GM12878 (cell line): ENCODE measurements around the gene B3GNT2. TPM values are rescaled to one million over a fixed set of nuclear protein-coding genes. Genes with fewer than 3 reads are reported as not detected.

Experiments used
- ATAC-seq: fragments of 200-7000 bp; cut with Tn5 transposase; 3 replicates; pipeline ENCODE4 v1.9.1; 2020; ENCODE audit warnings: mild to moderate bottlenecking, moderate library complexity
- BruUV-seq: library from RNA; stranded (reverse); fragments of 400-500 nt; replicated peaks from 2 replicates; lab custom pipeline; 2021; lab: Mats Ljungman, UMichigan
- CTCF ChIA-PET: fragments of 300-600 bp; sonication (Branson Sonifier 250); formaldehyde crosslinking; extraction: SDS; loops from one replicate; lab custom pipeline; 2021; ENCODE audit warnings: inconsistent platforms; lab: Yijun Ruan, JAX
- POLR2A ChIA-PET: fragments of 350-600 bp; formaldehyde crosslinking; extraction: SDS; loops from one replicate; lab custom pipeline; 2021; ENCODE audit warnings: inconsistent platforms; lab: Charles Lee
- RAD21 ChIA-PET: fragments of 300-600 bp; sonication (Branson Sonifier 250); formaldehyde crosslinking; loops from one replicate; lab custom pipeline; 2023; ENCODE audit warnings: antibody characterized with exemption; ENCODE audit not compliant: unreplicated experiment; lab: Charles Lee
- SMC1A ChIA-PET: fragments of 300-600 bp; sonication (Branson Sonifier 250); formaldehyde crosslinking; loops from one replicate; lab custom pipeline; 2023; ENCODE audit not compliant: unreplicated experiment, uncharacterized antibody; lab: Charles Lee
- DNase-seq: peaks from one replicate; pipeline ENCODE4 v3.0.0-alpha.2; 2011; ENCODE audit warnings: low read depth, low spot score
- FAIRE-seq: peaks from 3 replicates; lab custom pipeline; 2011; peaks lifted over from hg19 to GRCh38; lab: Jason Lieb, UNC
- H2AFZ ChIP-seq: 2 replicates; pipeline ENCODE4 v1.6.0; 2011; ENCODE audit warnings: low read depth, low read length, control low read depth; ENCODE audit not compliant: control insufficient read depth
- H3K27ac ChIP-seq: 2 replicates; pipeline ENCODE4 v1.5.1; 2011; ENCODE audit warnings: control low read depth; ENCODE audit not compliant: control insufficient read depth, insufficient read depth
- H3K27me3 ChIP-seq, 2 experiments: replicated peaks in 1 of 2; 2 replicates each; pipeline versions ENCODE4 v1.6.0 to v1.6.1; 2011; ENCODE audit warnings: low read length in 1 of 2; ENCODE audit not compliant: control insufficient read depth in 2 of 2, insufficient read depth in 2 of 2
- H3K36me3 ChIP-seq, 2 experiments: 2 replicates each; pipeline ENCODE4 v1.5.1; 2011; ENCODE audit warnings: low read length in 1 of 2; ENCODE audit not compliant: control insufficient read depth in 2 of 2, insufficient read depth in 2 of 2
- H3K4me1 ChIP-seq: 2 replicates; pipeline ENCODE4 v1.6.1; 2011; ENCODE audit warnings: mild to moderate bottlenecking, low read length, moderate library complexity, mixed read lengths; ENCODE audit not compliant: control insufficient read depth, insufficient read depth
- H3K4me2 ChIP-seq: 2 replicates; pipeline ENCODE4 v1.6.0; 2011; ENCODE audit warnings: control low read depth; ENCODE audit not compliant: control insufficient read depth, insufficient read depth
- H3K4me3 ChIP-seq: fragments of 200-600 bp; sonication (generic); 2 replicates; pipeline ENCODE4 v1.5.1; 2016
- H3K79me2 ChIP-seq: 2 replicates; pipeline ENCODE4 v1.6.0; 2011; ENCODE audit warnings: low read length; ENCODE audit not compliant: control insufficient read depth, insufficient read depth
- H3K9ac ChIP-seq: 2 replicates; pipeline ENCODE4 v1.8.0; 2011; ENCODE audit warnings: low read length, control low read depth, mixed read lengths; ENCODE audit not compliant: control insufficient read depth, insufficient read depth
- H3K9me3 ChIP-seq: replicated peaks from 3 replicates; pipeline ENCODE4 v1.5.1; 2011; ENCODE audit warnings: mild to moderate bottlenecking, low read length; ENCODE audit not compliant: control insufficient read depth, insufficient read depth
- H4K20me1 ChIP-seq: 2 replicates; pipeline ENCODE4 v1.6.0; 2011; ENCODE audit not compliant: control insufficient read depth, insufficient read depth
- BRCA1 ChIP-seq: IDR thresholded peaks from 2 replicates; pipeline ENCODE4 v1.6.1; 2011; ENCODE audit warnings: low read depth, low read length, improper control_type of control experiment
- CBFB ChIP-seq: IDR thresholded peaks from 2 replicates; pipeline ENCODE4 v1.6.1; 2016; ENCODE audit warnings: antibody characterized with exemption, low read depth
- E2F4 ChIP-seq: IDR thresholded peaks from 2 replicates; pipeline ENCODE4 v1.6.1; 2012; ENCODE audit warnings: low read depth, low read length, improper control_type of control experiment
- EGR1 ChIP-seq, 2 experiments: IDR thresholded peaks; 1 replicate in 1 of 2; 2 replicates in 1 of 2; pipeline ENCODE4 v1.6.1; 2011 to 2012; ENCODE audit warnings: low read depth in 2 of 2, low read length in 2 of 2, borderline replicate concordance in 1 of 2, mild to moderate bottlenecking in 1 of 2, moderate library complexity in 1 of 2
- EZH2 ChIP-seq: IDR thresholded peaks from 2 replicates; pipeline ENCODE4 v1.6.1; 2012; ENCODE audit warnings: low read depth, mild to moderate bottlenecking, control low read depth, inconsistent platforms, low read length, borderline replicate concordance; ENCODE audit not compliant: control insufficient read depth
- MXI1 ChIP-seq: fragments of 150-350 bp; IDR thresholded peaks from 2 replicates; pipeline ENCODE4 v1.6.1; 2011; ENCODE audit warnings: low read depth, mild to moderate bottlenecking, inconsistent platforms, low read length, improper control_type of control experiment
- MYB ChIP-seq: fragments of 150-350 bp; IDR thresholded peaks from 2 replicates; pipeline ENCODE4 v1.6.1; 2014; ENCODE audit warnings: mild to moderate bottlenecking, low read depth, low read length, borderline replicate concordance
- NKRF ChIP-seq: fragments of 450-650 bp; conservative IDR thresholded peaks from 2 replicates; pipeline ENCODE4 v1.6.1; 2017; ENCODE audit warnings: mild to moderate bottlenecking, moderate library complexity
- RB1 ChIP-seq: fragments of 450-650 bp; formaldehyde crosslinking; IDR thresholded peaks from 2 replicates; pipeline ENCODE4 v1.6.1; 2017; ENCODE audit warnings: mild to moderate bottlenecking, borderline replicate concordance
- SMAD5 ChIP-seq: IDR thresholded peaks from 2 replicates; pipeline ENCODE4 v1.6.1; 2016; ENCODE audit warnings: antibody characterized with exemption, low read depth
- SREBF1 ChIP-seq: IDR thresholded peaks from 2 replicates; pipeline ENCODE4 v1.6.1; 2012; ENCODE audit warnings: mild to moderate bottlenecking, low read length
- SRF ChIP-seq, 2 experiments: IDR thresholded peaks; 2 replicates each; pipeline ENCODE4 v1.6.1; 2011; ENCODE audit warnings: low read depth in 2 of 2, low read length in 2 of 2, mild to moderate bottlenecking in 1 of 2, moderate library complexity in 1 of 2
- ZBTB4 ChIP-seq: fragments of 450-650 bp; formaldehyde crosslinking; IDR thresholded peaks from 2 replicates; pipeline ENCODE4 v1.4.0; 2022; ENCODE audit warnings: mild to moderate bottlenecking, moderate library complexity
- ZNF622 ChIP-seq: fragments of 450-650 bp; IDR thresholded peaks from 2 replicates; pipeline ENCODE4 v1.6.1; 2017; ENCODE audit warnings: mild to moderate bottlenecking, inconsistent platforms
- ZSCAN29 ChIP-seq: fragments of 450-650 bp; IDR thresholded peaks from 2 replicates; pipeline ENCODE4 v1.6.1; 2017; ENCODE audit warnings: mild to moderate bottlenecking, moderate library complexity
- whole genome bisulfite sequencing: methylation state at CpG from one replicate; pipeline ENCODE4 v1.1.6; 2016; ENCODE audit warnings: low lambda C conversion rate; ENCODE audit not compliant: insufficient replicate concordance, insufficient coverage; ENCODE audit errors: missing lambda C conversion rate; 5-methylcytosine and 5-hydroxymethylcytosine counted together
- in situ Hi-C: fragments of 300-500 bp; cut with MboI; formaldehyde crosslinking; loops from 9 replicates; pipeline ENCODE4 v1.14.3; 2018; ENCODE audit warnings: mixed read lengths
- intact Hi-C: fragments of 100-400 bp; cut with micrococcal nuclease; formaldehyde crosslinking; loops from one replicate; pipeline ENCODE4 v1.14.2; 2022; ENCODE audit not compliant: unreplicated experiment
- polyA plus RNA-seq, 11 experiments: library from polyadenylated mRNA; depleted of rRNA in 4 of 11; unstranded in 6 of 11; stranded (reverse) in 5 of 11; fragments of >200 nt; fragmentation: Nextera tagmentation in 4 of 11; fragmentation: Illumina TruSeq in 1 of 11; extraction: Ambion mirVana in 4 of 11; extraction: Trizol in 1 of 11; gene quantifications; 1 replicate in 1 of 11; 2 replicates in 10 of 11; pipeline versions ENCODE4 v1.2.1 to v1.2.3, GENCODE V29; 2011 to 2016; ENCODE audit warnings: inconsistent platforms in 2 of 11, missing spikeins in 2 of 11, low read depth in 1 of 11
- total RNA-seq, 4 experiments: library from RNA; depleted of rRNA in 3 of 4; stranded (reverse); fragments of >200 nt in 3 of 4; fragmentation: Illumina TruSeq in 1 of 4; extraction: Trizol in 1 of 4; gene quantifications; 2 replicates each; pipeline versions ENCODE4 v1.2.1 to v1.2.3, GENCODE V29; 2013 to 2021

B3GNT2 gene
- total and polyA plus RNA-seq, 10 of the 15 experiments (the other 5 are each of a cell fraction or from before 2014, with no cell fraction given) = 19.7 to 103 (median 76.3) TPM

DNA sequence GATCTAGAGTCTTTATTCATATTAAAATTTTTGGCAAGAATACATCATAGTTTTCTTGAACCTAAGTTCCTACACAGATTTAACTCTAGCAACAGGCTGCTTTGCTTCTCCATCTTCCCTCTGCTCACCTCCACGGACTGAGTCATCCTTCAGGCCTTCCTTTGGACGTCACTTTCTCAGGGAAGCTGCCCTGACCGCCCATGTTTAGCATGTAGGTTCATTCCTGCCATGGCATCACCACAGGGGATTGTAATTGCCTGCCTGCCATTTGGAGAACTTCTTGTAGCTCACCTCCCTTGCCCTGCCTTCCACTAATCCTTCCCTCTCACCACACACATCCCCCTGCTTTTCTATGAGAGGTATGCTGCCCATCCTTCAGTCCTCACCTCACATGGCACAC is 43.9 kb upstream of the B3GNT2 start (continued):
- TF ChIP-seq ZBTB4 (CRISPR knock-in tag) = no peak
- TF ChIP-seq ZSCAN29 = no peak

DNA sequence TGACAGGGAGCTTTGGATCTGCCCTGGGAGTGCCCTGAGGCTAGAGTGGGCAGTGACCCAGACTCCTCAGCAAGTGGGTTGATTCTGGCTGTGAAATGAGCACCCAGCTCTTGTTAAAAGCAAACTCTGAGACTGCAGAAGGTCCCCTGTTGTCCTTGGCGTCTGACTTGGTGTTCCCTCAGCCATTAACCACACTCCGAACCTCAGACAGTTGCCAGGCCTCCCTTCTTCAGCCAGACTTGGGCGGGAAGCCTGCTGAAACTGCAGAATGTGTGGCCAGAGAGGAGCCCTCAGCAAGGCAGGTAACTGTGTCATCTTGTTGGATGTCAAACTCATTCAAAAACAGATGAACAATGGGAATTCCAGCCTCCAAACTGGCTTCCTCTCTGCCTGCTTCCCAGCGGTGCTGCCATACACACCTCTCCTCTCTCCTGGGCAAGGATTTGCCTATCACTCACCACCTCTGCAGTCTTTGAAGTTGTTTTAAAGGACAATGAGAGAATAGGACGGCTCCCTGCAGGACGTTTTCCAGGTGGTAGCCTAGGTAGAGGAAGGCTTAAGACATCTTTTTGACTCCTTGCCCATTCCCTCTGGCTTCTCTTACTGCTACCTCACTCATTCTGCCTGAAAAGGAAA is 38.9 kb upstream of the B3GNT2 start:
- ChIA-PET RAD21 (interaction anchor here (0.7 to 0.9 kb wide), 2 partner anchors 21 to 95 kb away, joined by 3 read pairs; no protein-coding TSS in a partner anchor), CTCF (interaction anchor here (1.2 kb wide), 1 partner anchor 10 kb away, joined by 4 read pairs; no protein-coding TSS in a partner anchor), SMC1A (interaction anchor here (0.9 kb wide), 1 partner anchor 9 kb away, joined by 4 read pairs; no protein-coding TSS in a partner anchor), POLR2A (interaction anchor here (0.9 kb wide), 1 partner anchor 157 kb away, joined by 3 read pairs; no protein-coding TSS in a partner anchor)
- Histone ChIP-seq H3K27ac (no peak overlapping the region), H3K9me3 (peaks cover 2% of the 10 kb centered on the region; the same call in 1 of the 3 replicates), H3K27me3 (no peaks in the 10 kb centered on the region), H3K36me3 (no peaks in the 10 kb centered on the region), H4K20me1 (no peaks in the 10 kb centered on the region), H3K4me1 (peaks cover 4% of the 10 kb centered on the region; the same call in 1 of the 2 replicates), H3K4me3 (no peak overlapping the region), H2AFZ (no peak overlapping the region), H3K4me2 (no peak overlapping the region), H3K9ac (no peak overlapping the region), H3K79me2 (no peaks in the 10 kb centered on the region)
- no peak for FAIRE-seq
- TF ChIP-seq CBFB (no peak), SREBF1 (no peak), RB1 (no peak), MXI1 (no peak), SRF (IDR thresholded peaks at IDR 0.05; ENCODE audit: low read depth in 2 of 2, low read length in 2 of 2) (no peak), SMAD5 (no peak), NKRF (no peak), EZH2 (no peak), BRCA1 (no peak), MYB (no peak), E2F4 (no peak), EGR1 (IDR thresholded peaks at IDR 0.05; ENCODE audit: borderline replicate concordance in 1 of 2, low read depth in 2 of 2, low read length in 2 of 2) (no peak), ZNF622 (no peak)
- no peak for DNase-seq
- no TSS peak for BruUV-seq
- in situ Hi-C loops (no loop called here), intact Hi-C loops (no loop called here)
- ATAC-seq = no peak
- 79% methylated on average over 6 of the region's 6 CpGs for WGBS
